HG03521 (cell line): ENCODE measurements around the gene PCDHGA10.
"Not testable (repeated sequence)": the region's sequence is repeated elsewhere in the genome, so short reads cannot be mapped to it uniquely, and the experiment has no call there.

Source experiments
- ATAC-seq: cut with Tn5 transposase; IDR thresholded peaks from one replicate; pipeline ENCODE4 v1.9.1; 2021; ENCODE audit warnings: mild to moderate bottlenecking, moderate library complexity; ENCODE audit not compliant: unreplicated experiment

Gene PCDHGA10

DNA sequence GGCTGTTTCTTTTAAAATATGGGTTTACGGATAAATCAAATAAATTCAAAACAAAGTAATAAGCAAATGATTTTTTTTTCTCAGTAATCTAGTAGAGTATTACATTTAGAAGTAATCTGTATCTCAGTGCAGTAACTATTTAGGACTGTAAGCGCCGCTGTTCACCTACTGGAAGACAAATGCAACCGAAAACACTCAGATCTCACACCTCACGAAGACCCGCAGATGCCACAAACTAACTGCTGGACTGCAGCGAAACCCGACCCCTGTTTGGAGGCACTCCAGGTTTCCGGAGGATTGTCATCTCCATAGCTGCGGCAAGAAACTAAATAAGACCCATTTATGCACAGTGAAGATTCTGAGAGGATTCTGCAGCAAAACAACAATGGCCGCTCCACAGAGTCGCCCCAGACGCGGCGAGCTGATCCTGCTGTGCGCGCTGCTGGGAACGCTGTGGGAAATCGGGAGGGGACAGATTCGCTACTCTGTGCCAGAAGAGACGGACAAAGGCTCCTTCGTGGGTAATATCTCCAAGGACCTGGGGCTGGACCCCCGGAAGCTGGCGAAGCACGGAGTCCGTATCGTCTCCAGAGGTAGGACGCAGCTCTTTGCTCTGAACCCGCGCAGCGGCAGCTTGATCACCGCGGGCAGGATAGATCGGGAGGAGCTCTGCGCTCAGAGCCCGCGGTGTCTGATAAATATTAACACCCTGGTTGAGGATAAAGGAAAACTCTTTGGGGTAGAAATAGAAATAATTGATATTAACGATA, 20.2 kb upstream of the PCDHGA10 start, which contains the start of gene PCDHGA8:
TSS of gene PCDHGA8 (plus strand) at position 205 of the 770 bp plus-strand sequence. CDS start at position 386, 181 bp downstream.
- ATAC-seq: no peak

- no peak for ATAC-seq
Measured at GRCh38 chr5:141393267-141393666, 19.5 kb upstream of the PCDHGA10 start.

- not testable (repeated sequence) for ATAC-seq
Measured at GRCh38 chr5:141394401-141395187, 18.2 kb upstream of the PCDHGA10 start.

DNA sequence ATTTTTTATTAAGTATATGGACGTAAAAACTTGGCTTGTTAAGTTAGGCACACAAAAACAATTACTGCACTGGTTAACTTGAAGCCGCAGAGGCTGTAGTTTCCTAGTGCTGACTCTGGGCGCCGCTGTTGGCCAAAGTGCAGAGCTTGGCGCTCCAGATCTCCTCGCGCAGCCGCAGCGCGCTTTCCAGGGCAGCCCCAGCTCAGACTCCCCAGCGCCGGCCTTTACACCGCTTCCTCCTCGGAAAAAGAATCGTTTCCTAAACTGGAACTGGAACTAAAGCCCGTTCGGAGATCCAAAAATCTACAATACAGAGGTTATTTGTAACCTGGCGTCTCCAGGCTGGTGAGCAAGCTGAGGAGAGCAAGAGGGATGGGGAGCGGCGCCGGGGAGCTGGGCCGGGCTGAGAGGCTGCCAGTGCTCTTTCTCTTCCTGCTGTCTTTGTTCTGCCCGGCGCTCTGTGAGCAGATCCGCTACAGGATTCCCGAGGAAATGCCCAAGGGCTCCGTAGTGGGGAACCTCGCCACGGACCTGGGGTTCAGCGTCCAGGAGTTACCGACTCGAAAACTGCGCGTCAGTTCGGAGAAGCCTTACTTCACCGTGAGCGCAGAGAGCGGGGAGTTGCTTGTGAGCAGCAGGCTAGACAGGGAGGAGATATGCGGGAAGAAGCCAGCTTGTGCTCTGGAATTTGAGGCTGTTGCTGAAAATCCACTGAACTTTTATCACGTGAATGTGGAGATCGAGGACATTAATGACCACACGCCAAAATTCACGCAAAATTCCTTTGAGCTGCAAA, 14.8 kb upstream of the PCDHGA10 start, which contains the start of gene PCDHGB5:
TSS of gene PCDHGB5 (plus strand) at position 192 of the 796 bp plus-strand sequence. CDS start at position 373, 181 bp downstream.
- ATAC-seq: peak; percentile 97

GRCh38 chr5:141398608-141399007, 14.2 kb upstream of the PCDHGA10 start:
- ATAC-seq: no peak

GRCh38 chr5:141399555-141400258, 13.1 kb upstream of the PCDHGA10 start:
- ATAC-seq: no peak

GRCh38 chr5:141402553-141403243, 10.1 kb upstream of the PCDHGA10 start, which contains the start of gene PCDHGA9:
Gene PCDHGA9 (plus strand): TSS chr5:141402778. CDS start chr5:141402953, 175 bp downstream.
- no peak for ATAC-seq

DNA sequence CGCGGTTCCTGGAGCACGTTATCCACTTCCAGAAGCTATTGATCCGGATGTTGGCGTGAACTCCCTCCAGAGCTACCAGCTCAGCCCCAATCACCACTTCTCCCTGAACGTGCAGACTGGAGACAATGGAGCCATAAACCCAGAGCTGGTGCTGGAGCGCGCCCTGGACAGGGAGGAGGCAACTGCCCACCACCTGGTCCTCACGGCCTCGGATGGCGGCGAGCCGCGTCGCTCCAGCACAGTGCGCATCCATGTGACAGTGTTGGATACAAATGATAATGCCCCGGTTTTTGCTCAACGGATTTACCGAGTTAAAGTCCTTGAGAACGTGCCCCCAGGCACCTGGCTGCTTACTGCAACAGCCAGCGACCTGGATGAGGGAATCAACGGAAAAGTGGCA, 9.4 kb upstream of the PCDHGA10 start:
- ATAC-seq: no peak

GRCh38 chr5:141407790-141408505, 4.8 kb upstream of the PCDHGA10 start, which contains the start of gene PCDHGB6:
Gene PCDHGB6 (plus strand): TSS chr5:141408021. CDS start chr5:141408203, 182 bp downstream.
- not testable (repeated sequence) for ATAC-seq

GRCh38 chr5:141409598-141410306, 3.0 kb upstream of the PCDHGA10 start:
- no peak for ATAC-seq

- no peak for ATAC-seq
Measured at GRCh38 chr5:141411575-141411974, 1.2 kb upstream of the PCDHGA10 start.

DNA sequence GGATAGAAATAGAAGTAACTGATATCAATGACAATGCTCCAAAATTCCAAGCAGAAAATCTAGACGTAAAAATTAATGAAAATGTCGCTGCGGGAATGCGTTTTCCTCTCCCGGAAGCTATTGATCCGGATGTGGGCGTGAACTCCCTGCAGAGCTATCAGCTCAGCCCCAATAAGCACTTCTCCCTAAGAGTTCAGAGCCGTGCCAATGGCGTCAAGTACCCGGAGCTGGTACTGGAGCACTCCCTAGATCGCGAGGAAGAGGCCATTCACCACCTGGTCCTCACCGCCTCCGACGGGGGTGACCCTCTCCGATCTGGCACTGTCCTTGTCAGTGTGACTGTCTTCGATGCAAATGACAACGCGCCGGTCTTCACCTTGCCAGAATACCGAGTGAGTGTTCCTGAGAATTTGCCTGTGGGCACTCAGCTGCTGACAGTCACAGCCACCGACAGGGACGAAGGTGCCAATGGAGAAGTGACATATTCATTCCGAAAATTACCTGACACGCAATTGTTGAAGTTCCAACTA, 818 bp downstream of the PCDHGA10 start:
- no peak for ATAC-seq

DNA sequence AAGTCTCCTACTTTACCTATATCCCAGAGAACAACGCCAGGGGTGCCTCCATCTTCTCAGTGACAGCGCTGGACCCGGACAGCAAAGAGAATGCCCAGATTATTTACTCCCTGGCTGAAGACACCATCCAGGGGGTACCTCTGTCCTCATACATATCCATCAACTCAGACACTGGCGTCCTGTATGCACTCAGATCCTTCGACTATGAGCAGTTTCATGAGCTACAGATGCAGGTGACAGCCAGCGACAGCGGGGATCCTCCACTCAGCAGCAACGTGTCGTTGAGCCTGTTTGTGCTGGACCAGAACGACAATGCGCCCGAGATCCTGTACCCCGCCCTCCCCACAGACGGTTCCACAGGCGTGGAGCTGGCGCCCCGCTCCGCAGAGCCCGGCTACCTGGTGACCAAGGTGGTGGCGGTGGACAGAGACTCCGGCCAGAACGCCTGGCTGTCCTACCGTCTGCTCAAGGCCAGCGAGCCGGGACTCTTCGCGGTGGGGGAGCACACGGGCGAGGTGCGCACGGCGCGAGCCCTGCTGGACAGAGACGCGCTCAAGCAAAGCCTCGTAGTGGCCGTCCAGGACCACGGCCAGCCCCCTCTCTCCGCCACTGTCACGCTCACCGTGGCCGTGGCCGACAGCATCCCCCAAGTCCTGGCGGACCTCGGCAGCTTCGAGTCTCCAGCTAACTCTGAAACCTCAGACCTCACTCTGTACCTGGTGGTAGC, 1.9 kb downstream of the PCDHGA10 start:
- not testable (repeated sequence) for ATAC-seq

GRCh38 chr5:141415275-141415618, 2.5 kb downstream of the PCDHGA10 start:
- not testable (repeated sequence) for ATAC-seq

GRCh38 chr5:141417494-141418172, 4.8 kb downstream of the PCDHGA10 start, which contains the start of gene PCDHGB7:
Gene PCDHGB7 (plus strand): TSS chr5:141417677. CDS start chr5:141417860, 183 bp downstream.
- peak; percentile 57 for ATAC-seq

GRCh38 chr5:141419074-141419880, 6.5 kb downstream of the PCDHGA10 start:
- no peak for ATAC-seq
